Smooth muscle cell (in vitro differentiated cells): Measurements from ENCODE around the gene WARS2. TPM values are rescaled to one million over a fixed set of nuclear protein-coding genes. Genes with fewer than 3 reads are reported as not detected.
"Not testable (repeated sequence)": the region's sequence is repeated elsewhere in the genome, so short reads cannot be mapped to it uniquely, and the experiment has no call there.

Source experiments
- DNase-seq: peaks from one replicate; lab custom pipeline; 2025; ENCODE audit not compliant: unreplicated experiment; lab: John Stamatoyannopoulos, UW
- H2AFZ ChIP-seq: fragments of 200-600 bp; sonication (generic); 2 replicates; pipeline ENCODE4 v1.6.0; 2016; ENCODE audit warnings: antibody characterized with exemption, low read depth, mild to moderate bottlenecking
- H3F3A ChIP-seq: fragments of 200-600 bp; sonication (generic); 2 replicates; pipeline ENCODE4 v1.6.0; 2017; ENCODE audit warnings: antibody characterized with exemption, low read depth
- H3K27ac ChIP-seq: fragments of 200-600 bp; sonication (generic); 2 replicates; pipeline ENCODE4 v1.5.1; 2016; ENCODE audit warnings: low read depth, mild to moderate bottlenecking
- H3K27me3 ChIP-seq: fragments of 200-600 bp; sonication (generic); 2 replicates; pipeline ENCODE4 v1.6.1; 2016; ENCODE audit warnings: low read depth, mild to moderate bottlenecking
- H3K36me3 ChIP-seq: fragments of 200-600 bp; sonication (generic); 2 replicates; pipeline ENCODE4 v1.5.1; 2016; ENCODE audit warnings: low read depth
- H3K4me1 ChIP-seq: fragments of 200-600 bp; sonication (generic); 2 replicates; pipeline ENCODE4 v1.5.1; 2016; ENCODE audit warnings: low read depth
- H3K4me2 ChIP-seq: fragments of 200-600 bp; sonication (generic); 2 replicates; pipeline ENCODE4 v1.6.0; 2016; ENCODE audit warnings: mild to moderate bottlenecking
- H3K4me3 ChIP-seq: fragments of 200-600 bp; sonication (generic); 2 replicates; pipeline ENCODE4 v1.5.1; 2016; ENCODE audit warnings: mild to moderate bottlenecking
- H3K79me2 ChIP-seq: fragments of 200-600 bp; sonication (generic); 2 replicates; pipeline ENCODE4 v1.6.0; 2016; ENCODE audit warnings: low read depth, mild to moderate bottlenecking
- H3K9ac ChIP-seq: fragments of 200-600 bp; sonication (generic); 2 replicates; pipeline ENCODE4 v1.6.0; 2016; ENCODE audit warnings: low read depth
- H3K9me3 ChIP-seq: fragments of 200-600 bp; sonication (generic); replicated peaks from 2 replicates; pipeline ENCODE4 v1.5.1; 2016; ENCODE audit warnings: low read depth
- H4K20me1 ChIP-seq: fragments of 200-600 bp; sonication (generic); 2 replicates; pipeline ENCODE4 v1.6.0; 2016; ENCODE audit warnings: low read depth
- CTCF ChIP-seq: fragments of 200-600 bp; sonication (generic); IDR thresholded peaks from 2 replicates; pipeline ENCODE4 v1.5.1; 2017; ENCODE audit warnings: borderline replicate concordance, mild to moderate bottlenecking, antibody characterized with exemption; ENCODE audit not compliant: insufficient read depth, poor library complexity, severe bottlenecking
- WGBS: methylation state at CpG from one replicate; pipeline ENCODE4 v1.1.7; 2016; ENCODE audit warnings: low lambda C conversion rate; 5-methylcytosine and 5-hydroxymethylcytosine counted together
- polyA plus RNA-seq: library from polyadenylated mRNA; unstranded; fragments of >200 nt; fragmentation: Nextera tagmentation; extraction: Ambion mirVana; gene quantifications from 2 replicates; pipeline ENCODE4 v1.2.1, GENCODE V29; 2016
- total RNA-seq: library from RNA; depleted of rRNA; stranded (reverse); fragments of >200 nt; gene quantifications from 2 replicates; pipeline ENCODE4 v1.2.3, GENCODE V29; 2014

WARS2 gene
- total and polyA plus RNA-seq, 2 experiments from 2014 or later = 5.9 to 9.6 TPM

- no peak overlapping the region for H3K9ac ChIP-seq
- H3K79me2 ChIP-seq = no peaks in the 10 kb centered on the region
- no peak overlapping the region for H3K4me2 ChIP-seq
- no peaks in the 10 kb centered on the region for H4K20me1 ChIP-seq
- no peaks in the 10 kb centered on the region for H3K9me3 ChIP-seq
- no peak overlapping the region for H3K4me3 ChIP-seq
- H3K4me1 ChIP-seq = no peaks in the 10 kb centered on the region
- no peak overlapping the region for H3K27ac ChIP-seq
- H3K27me3 ChIP-seq = no peaks in the 10 kb centered on the region
- no peak for TF ChIP-seq CTCF
- H3F3A ChIP-seq = no peaks in the 10 kb centered on the region
- DNase-seq = no peak
- 97% methylated on average over 2 of the region's 2 CpGs for WGBS
- H2AFZ ChIP-seq = no peak overlapping the region
- H3K36me3 ChIP-seq = no peaks in the 10 kb centered on the region
Measured at GRCh38 chr1:119186471-119186870, 46.0 kb upstream of the WARS2 start.

GRCh38 chr1:119184972-119185371 lies 44.5 kb upstream of the WARS2 start:
- Histone ChIP-seq H3K4me2 (no peak overlapping the region), H2AFZ (no peak overlapping the region), H3K4me3 (no peak overlapping the region), H3K9ac (no peak overlapping the region), H3K27me3 (no peaks in the 10 kb centered on the region), H3K79me2 (no peaks in the 10 kb centered on the region), H3K27ac (no peak overlapping the region), H3K9me3 (no peaks in the 10 kb centered on the region), H4K20me1 (no peaks in the 10 kb centered on the region), H3F3A (no peaks in the 10 kb centered on the region), H3K36me3 (no peaks in the 10 kb centered on the region), H3K4me1 (no peaks in the 10 kb centered on the region)
- no peak for TF ChIP-seq CTCF
- DNase-seq = no peak
- 97% methylated on average over 1 of the region's 1 CpG for WGBS

GRCh38 chr1:119181218-119181617 lies 40.8 kb upstream of the WARS2 start:
- Histone ChIP-seq H3K79me2 (no peaks in the 10 kb centered on the region), H3K36me3 (no peaks in the 10 kb centered on the region), H3F3A (no peaks in the 10 kb centered on the region), H3K4me2 (no peak overlapping the region), H2AFZ (no peak overlapping the region), H3K4me3 (no peak overlapping the region), H3K9ac (no peak overlapping the region), H4K20me1 (no peaks in the 10 kb centered on the region), H3K4me1 (no peaks in the 10 kb centered on the region), H3K27ac (no peak overlapping the region), H3K9me3 (no peaks in the 10 kb centered on the region), H3K27me3 (no peaks in the 10 kb centered on the region)
- 74% methylated on average over 3 of the region's 3 CpGs for WGBS
- TF ChIP-seq CTCF = no peak
- DNase-seq = no peak

- H3K36me3 ChIP-seq = no peaks in the 10 kb centered on the region
- H3K79me2 ChIP-seq = no peaks in the 10 kb centered on the region
- TF ChIP-seq CTCF = no peak
- no peak overlapping the region for H3K4me2 ChIP-seq
- 96% methylated on average over 22 of the region's 22 CpGs for WGBS
- H3K4me3 ChIP-seq = no peak overlapping the region
- no peak overlapping the region for H3K9ac ChIP-seq
- H4K20me1 ChIP-seq = no peaks in the 10 kb centered on the region
- H3K27ac ChIP-seq = no peak overlapping the region
- no peaks in the 10 kb centered on the region for H3K9me3 ChIP-seq
- H2AFZ ChIP-seq = no peak overlapping the region
- DNase-seq = no peak
- no peaks in the 10 kb centered on the region for H3F3A ChIP-seq
- H3K4me1 ChIP-seq = no peaks in the 10 kb centered on the region
- H3K27me3 ChIP-seq = no peaks in the 10 kb centered on the region
Measured at GRCh38 chr1:119179051-119179450, 38.6 kb upstream of the WARS2 start.

GRCh38 chr1:119172927-119173326 lies 32.5 kb upstream of the WARS2 start:
- not testable (repeated sequence) for H3F3A ChIP-seq, H3K27ac ChIP-seq, H3K9me3 ChIP-seq, H4K20me1 ChIP-seq, H3K79me2 ChIP-seq, H3K4me1 ChIP-seq, H3K4me3 ChIP-seq, H3K4me2 ChIP-seq, DNase-seq, H2AFZ ChIP-seq, H3K36me3 ChIP-seq, H3K9ac ChIP-seq, H3K27me3 ChIP-seq
- 95% methylated on average over 10 of the region's 10 CpGs for WGBS
